GM10847 (cell line): ENCODE data around the gene HAUS7.

Experiments
- POLR2A ChIP-seq: IDR thresholded peaks from 2 replicates; pipeline ENCODE4 v1.6.1; 2011; ENCODE audit not compliant: insufficient read length; ENCODE audit errors: extremely low read depth

The HAUS7 gene

DNA sequence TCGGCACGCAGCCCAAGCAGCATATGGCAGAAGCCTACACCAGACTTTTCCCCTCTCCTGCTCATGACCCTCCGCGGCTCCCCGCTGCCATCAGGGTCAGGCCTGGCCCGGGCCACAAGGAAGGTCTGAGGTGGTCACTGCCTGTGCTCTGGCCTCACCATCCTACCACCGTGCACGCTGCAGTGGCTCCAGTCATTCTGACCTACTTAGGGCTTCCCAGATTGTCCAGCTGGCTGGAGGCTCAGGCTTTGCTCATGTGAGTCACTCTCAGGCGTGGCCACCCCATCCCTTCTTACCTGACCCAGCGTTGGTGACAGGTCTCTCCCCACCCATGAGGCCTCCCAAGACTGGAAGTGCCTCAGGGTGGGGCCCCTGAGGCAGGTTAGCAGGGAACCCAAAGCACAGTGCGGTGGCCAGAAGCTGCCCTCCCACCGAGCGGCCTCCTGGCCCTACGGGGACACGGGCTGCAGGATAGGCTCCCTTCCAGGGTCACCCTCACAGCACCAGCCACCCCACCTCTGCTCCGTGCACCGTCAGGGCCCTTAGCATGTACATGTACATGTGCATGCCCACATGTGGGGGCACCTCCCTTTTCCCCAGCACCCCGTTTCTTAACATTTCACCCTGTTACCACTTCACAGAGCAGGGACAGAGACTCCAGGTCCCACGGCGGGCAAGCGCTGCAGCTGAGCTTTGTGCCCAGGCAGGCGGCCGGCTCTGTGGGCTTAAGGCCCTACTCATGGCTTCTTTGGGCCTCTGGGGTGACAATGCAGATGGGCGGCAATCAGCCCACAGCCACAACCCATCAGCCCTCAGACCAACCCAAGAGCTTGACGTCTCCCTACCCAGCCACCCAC lies 26.7 kb downstream of the HAUS7 start:
- TF ChIP-seq POLR2A, result no peak

DNA sequence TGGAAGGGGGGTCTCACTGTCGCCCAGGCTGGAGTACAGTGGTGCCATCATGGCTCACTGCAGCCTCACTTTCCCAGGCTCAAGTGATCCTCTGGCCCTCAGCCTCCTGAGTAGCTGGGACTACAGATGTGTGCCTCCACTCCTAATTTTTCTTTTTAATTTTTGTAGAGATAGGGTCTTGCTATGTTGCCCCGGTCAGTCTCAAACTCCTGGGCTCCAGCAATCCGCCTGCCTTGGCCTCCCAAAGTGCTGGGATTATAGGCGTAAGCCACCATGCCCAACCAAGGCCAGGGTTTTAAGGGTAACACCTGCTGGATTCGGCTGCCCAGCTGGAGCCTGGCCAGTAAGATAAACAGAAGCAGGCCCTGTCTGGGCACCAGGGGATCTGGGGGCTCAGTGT lies 27.9 kb downstream of the HAUS7 start:
- TF ChIP-seq POLR2A, result no peak

GRCh38 chrX:153441981-153442380 lies 28.4 kb downstream of the HAUS7 start:
- no peak for TF ChIP-seq POLR2A

GRCh38 chrX:153441296-153441695 lies 29.1 kb downstream of the HAUS7 start:
- TF ChIP-seq POLR2A, result no peak

DNA sequence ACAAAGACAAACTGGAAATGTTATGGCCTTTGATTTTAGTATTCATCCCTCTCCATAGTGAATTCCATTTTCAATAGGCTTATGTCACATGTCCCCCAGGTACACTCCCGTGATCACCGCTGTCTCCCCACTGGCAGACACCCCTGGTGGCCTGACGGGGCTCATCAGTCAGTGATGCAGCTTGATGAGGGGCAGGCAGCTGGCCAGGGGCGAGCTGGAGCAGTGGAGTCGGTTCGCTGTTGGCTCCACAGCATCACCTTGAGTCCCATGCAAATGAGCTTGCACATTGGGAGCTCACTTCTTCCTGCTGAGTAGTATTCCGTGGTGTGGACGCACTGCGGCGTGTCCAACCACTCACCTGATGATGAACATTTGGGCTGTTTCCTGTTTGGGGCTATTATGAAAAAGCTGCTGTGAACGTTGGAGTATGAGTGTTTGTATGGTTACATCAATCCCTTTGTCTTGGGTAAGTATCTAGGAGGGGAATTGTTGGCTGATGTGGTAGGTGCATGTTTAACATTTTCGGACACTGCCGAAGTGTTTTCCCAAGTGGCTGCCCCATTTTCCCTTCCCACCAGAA lies 29.7 kb downstream of the HAUS7 start:
- TF ChIP-seq POLR2A, result no peak

- TF ChIP-seq POLR2A, result no peak
Measured at GRCh38 chrX:153439977-153440376, 30.4 kb downstream of the HAUS7 start.

GRCh38 chrX:153438532-153438931 lies 31.8 kb downstream of the HAUS7 start:
- TF ChIP-seq POLR2A, result no peak

DNA sequence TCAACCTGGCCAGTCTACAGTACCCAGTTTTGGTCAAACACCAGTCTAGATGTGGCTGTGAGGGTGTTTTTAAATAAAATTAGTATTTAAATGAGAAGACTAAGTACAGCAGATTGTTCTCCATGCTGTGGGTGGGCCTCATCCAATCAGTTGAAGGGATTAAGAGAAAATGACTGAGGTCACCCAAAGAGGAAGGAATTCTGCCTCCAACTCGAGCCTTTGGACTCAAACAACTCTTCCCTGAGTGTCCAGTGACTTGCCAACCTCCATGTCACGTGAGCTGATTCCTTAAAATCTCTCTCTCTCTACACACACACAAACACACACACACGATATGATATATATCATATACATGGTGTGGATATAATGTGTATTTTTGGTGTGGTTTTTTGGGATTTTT lies 34.5 kb downstream of the HAUS7 start:
- TF ChIP-seq POLR2A, result no peak

GRCh38 chrX:153434801-153435200 lies 35.6 kb downstream of the HAUS7 start:
- TF ChIP-seq POLR2A, result no peak

DNA sequence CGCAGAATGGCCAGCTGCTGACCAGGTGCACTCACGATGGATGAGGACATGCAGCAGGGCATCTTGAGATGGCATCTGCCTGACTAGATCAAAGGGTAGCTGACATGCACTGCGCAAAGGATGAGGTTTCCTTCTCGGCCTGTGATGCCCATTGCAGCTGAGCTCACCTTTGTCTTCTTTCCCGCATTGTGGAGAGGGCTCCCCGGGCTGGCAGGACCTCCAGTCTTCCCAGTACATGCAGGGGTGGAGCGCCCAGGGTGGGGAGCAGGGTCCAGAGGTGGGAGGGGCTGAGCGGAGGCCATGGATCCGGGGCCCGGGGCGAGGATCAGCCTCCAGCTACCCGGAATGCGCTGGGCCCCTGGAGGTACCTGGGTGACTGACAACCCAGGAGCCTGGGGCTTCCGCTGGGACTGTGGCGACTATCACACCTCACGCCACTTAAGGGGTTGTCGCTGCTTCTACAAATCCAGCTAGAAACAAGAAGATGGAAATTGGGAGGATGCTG lies 36.5 kb downstream of the HAUS7 start:
- TF ChIP-seq POLR2A, result no peak

DNA sequence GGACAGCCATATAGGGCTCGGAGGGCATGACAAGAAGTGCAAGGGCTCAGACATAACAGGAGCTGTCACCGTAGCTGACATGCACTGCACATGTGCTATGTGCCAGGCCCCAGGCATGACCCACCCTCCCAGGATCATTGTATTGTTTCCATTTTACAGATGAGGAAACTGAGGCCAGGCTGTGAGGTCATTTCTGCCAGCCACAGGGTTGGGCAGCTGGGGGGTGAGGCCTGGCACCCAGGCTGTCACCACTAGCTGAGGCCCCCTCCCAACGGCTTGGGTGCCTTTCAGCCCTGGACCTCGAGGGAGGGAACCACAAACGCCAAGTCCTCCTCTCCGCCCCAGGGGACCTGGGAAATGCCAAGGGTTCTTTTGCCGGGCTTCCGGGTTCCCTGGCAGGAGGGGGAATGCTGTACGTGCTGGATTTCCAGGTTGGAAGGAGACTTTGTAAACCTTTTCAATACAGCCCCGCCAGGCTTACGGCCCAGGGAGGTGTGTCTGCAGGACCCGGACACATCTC lies 37.2 kb downstream of the HAUS7 start:
- no peak for TF ChIP-seq POLR2A

DNA sequence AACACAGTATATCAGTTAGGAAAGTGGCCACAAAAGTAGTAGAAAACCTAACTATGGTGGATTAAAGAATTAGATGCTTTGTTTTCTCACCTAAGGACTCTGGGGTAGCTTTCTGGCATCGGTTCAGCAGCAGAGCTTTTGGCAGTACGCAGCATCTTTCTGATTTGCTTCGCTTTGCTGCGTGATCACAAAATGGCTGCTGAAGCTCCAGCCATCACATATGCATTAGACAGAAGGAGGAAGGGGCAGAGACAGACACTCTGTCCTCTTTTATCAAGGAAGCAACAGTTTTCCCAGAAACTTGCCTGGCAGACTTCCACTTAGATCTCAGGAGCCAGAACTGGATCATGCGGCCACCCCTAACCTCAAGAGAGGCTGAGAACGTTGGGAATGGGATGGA lies 39.6 kb downstream of the HAUS7 start:
- no peak for TF ChIP-seq POLR2A

- no peak for TF ChIP-seq POLR2A
Measured at GRCh38 chrX:153426204-153426603, 44.2 kb downstream of the HAUS7 start.

DNA sequence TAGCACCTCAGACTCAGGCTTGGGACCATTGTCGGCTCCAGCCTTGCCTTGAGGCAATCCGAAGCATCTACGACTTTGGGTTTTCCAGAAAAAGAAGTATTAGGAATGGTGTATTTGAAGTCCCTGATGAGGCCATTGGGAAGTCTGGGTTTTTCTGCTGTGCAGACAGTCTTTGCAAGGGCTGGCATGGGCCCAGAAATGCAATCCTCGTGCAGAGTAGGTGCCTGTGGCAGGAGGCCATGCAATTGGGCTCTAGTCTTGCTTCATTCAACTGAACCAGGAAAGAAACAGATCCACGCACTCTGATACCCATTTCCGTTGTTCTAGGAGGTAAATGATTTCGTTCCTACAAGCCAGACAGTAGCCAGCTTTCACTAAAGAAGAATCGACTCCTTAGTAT lies 46.7 kb downstream of the HAUS7 start:
- no peak for TF ChIP-seq POLR2A

- no peak for TF ChIP-seq POLR2A
Measured at GRCh38 chrX:153421856-153422255, 48.5 kb downstream of the HAUS7 start.

- TF ChIP-seq POLR2A, result no peak
Measured at GRCh38 chrX:153420851-153421599, 49.4 kb downstream of the HAUS7 start.
